Mucosa of stomach (tissue), 1 donor: ENCODE results near the gene RGS9.

Experiments used
- H3K27me3 ChIP-seq: one replicate; pipeline ENCODE4 v1.7.0; 2013; ENCODE audit warnings: mild to moderate bottlenecking, low read length; ENCODE audit not compliant: control insufficient read depth, insufficient read depth
- H3K36me3 ChIP-seq: one replicate; pipeline ENCODE4 v1.7.0; 2013; ENCODE audit warnings: low read length; ENCODE audit not compliant: control insufficient read depth, insufficient read depth
- H3K4me1 ChIP-seq: one replicate; pipeline ENCODE4 v1.7.0; 2013; ENCODE audit warnings: mild to moderate bottlenecking, low read length; ENCODE audit not compliant: control insufficient read depth, insufficient read depth
- H3K4me3 ChIP-seq: one replicate; pipeline ENCODE4 v1.7.0; 2013; ENCODE audit warnings: low read length
- H3K9ac ChIP-seq: one replicate; pipeline ENCODE4 v1.7.0; 2013; ENCODE audit warnings: mild to moderate bottlenecking, low read length, moderate library complexity
- H3K9me3 ChIP-seq: one replicate; pipeline ENCODE4 v1.7.0; 2013; ENCODE audit warnings: mild to moderate bottlenecking, low read length, moderate library complexity; ENCODE audit not compliant: control insufficient read depth
- donor health status: Pancreatic carcinoma.

RGS9 gene

DNA sequence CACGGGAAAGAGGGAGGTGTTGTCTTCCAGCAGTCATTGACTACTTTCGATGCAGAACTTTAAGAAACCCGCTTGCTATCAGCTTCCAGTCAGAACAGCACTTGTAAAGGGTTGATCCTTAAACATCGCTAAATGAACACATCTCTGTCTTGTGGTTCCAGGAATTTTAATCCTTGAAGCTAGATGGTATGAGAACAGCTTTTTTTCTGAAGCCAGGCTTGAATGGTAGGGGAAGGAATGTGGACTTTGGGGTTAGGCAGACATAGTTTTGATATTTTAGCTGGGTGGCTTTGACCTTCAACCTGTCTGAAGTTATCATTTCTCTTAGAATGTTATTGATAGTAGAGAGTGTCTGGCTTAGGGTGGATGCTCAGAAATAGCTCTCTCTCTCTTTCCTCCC is 81.1 kb downstream of the RGS9 start:
- Histone ChIP-seq H3K4me3 (no peak overlapping the region), H3K4me1 (no peaks in the 10 kb centered on the region), H3K9me3 (no peaks in the 10 kb centered on the region), H3K36me3 (no peaks in the 10 kb centered on the region), H3K9ac (no peak overlapping the region), H3K27me3 (no peaks in the 10 kb centered on the region)

- no peaks in the 10 kb centered on the region for H3K4me1 ChIP-seq
- H3K9ac ChIP-seq = no peak overlapping the region
- no peak overlapping the region for H3K4me3 ChIP-seq
- no peaks in the 10 kb centered on the region for H3K9me3 ChIP-seq
- H3K27me3 ChIP-seq = peaks cover 2% of the 10 kb centered on the region
- H3K36me3 ChIP-seq = no peaks in the 10 kb centered on the region
Observed at GRCh38 chr17:65219124-65219523, 82.0 kb downstream of the RGS9 start.

DNA sequence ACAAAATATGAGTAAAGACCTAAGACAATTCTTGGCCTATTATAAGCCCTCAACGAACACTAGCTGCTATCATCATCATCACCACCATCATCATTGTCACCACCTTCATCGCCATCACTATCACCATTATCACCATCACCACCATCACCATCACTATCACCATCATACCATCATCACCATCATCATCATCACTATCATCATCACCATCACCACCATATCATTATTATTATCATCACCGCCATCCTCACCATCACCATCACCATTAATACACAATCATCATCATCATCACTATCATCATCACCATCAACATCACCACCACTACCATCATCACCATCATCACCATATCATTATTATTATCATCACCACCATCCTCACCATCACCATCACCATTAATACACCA is 82.5 kb downstream of the RGS9 start:
- peaks cover 3% of the 10 kb centered on the region for H3K27me3 ChIP-seq
- H3K9me3 ChIP-seq = no peaks in the 10 kb centered on the region
- H3K36me3 ChIP-seq = no peaks in the 10 kb centered on the region
- H3K4me1 ChIP-seq = no peaks in the 10 kb centered on the region
- H3K9ac ChIP-seq = no peak overlapping the region
- H3K4me3 ChIP-seq = no peak overlapping the region

DNA sequence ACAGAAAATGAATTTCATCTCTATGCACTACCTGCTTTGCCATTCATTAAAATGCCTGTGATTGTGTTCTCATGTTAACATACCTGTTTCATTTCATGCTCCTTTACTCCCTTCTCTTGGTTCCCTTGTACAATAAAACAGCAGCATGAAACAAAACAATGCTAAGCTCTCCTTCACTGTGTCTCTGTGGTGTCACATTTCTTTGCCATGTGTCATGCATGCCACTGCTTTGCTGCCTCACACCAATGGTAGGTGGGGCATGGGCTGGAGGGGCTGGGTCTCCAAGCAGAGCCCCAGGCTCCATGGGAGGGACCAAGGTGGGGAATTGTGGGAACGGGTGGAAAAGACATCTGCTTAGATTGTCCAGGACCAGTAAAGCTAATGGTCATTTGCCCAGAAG is 83.6 kb downstream of the RGS9 start:
- no peaks in the 10 kb centered on the region for H3K4me1 ChIP-seq
- H3K36me3 ChIP-seq = no peaks in the 10 kb centered on the region
- H3K9me3 ChIP-seq = no peaks in the 10 kb centered on the region
- H3K4me3 ChIP-seq = no peak overlapping the region
- H3K27me3 ChIP-seq = peaks cover 3% of the 10 kb centered on the region
- H3K9ac ChIP-seq = no peak overlapping the region

- H3K9ac ChIP-seq = no peak overlapping the region
- no peaks in the 10 kb centered on the region for H3K36me3 ChIP-seq
- H3K4me1 ChIP-seq = no peaks in the 10 kb centered on the region
- no peak overlapping the region for H3K4me3 ChIP-seq
- peaks cover 3% of the 10 kb centered on the region for H3K27me3 ChIP-seq
- no peaks in the 10 kb centered on the region for H3K9me3 ChIP-seq
Observed at GRCh38 chr17:65222214-65222738, 85.1 kb downstream of the RGS9 start.

DNA sequence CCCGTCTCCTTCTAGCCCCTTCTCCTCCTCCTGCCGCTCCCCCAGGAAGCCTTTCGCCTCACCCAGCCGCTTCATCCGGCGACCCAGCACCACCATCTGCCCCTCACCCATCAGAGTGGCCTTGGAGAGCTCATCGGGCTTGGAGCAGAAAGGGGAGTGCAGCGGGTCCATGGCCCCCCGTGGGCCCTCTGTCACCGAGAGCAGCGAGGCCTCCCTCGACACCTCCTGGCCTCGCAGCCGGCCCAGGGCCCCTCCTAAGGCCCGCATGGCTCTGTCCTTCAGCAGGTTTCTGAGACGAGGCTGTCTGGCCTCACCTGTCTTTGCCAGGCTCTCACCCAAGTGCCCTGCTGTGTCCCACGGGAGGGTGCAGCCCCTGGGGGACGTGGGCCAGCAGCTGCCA is 87.9 kb downstream of the RGS9 start:
- Histone ChIP-seq H3K4me1 (peaks cover 9% of the 10 kb centered on the region), H3K9ac (no peak overlapping the region), H3K27me3 (peaks cover 3% of the 10 kb centered on the region), H3K9me3 (no peaks in the 10 kb centered on the region), H3K4me3 (no peak overlapping the region), H3K36me3 (no peaks in the 10 kb centered on the region)

- H3K4me1 ChIP-seq = peaks cover 9% of the 10 kb centered on the region
- no peak overlapping the region for H3K4me3 ChIP-seq
- no peaks in the 10 kb centered on the region for H3K36me3 ChIP-seq
- no peak overlapping the region for H3K9ac ChIP-seq
- H3K9me3 ChIP-seq = no peaks in the 10 kb centered on the region
- H3K27me3 ChIP-seq = peaks cover 3% of the 10 kb centered on the region
Observed at GRCh38 chr17:65226227-65226626, 89.1 kb downstream of the RGS9 start.

DNA sequence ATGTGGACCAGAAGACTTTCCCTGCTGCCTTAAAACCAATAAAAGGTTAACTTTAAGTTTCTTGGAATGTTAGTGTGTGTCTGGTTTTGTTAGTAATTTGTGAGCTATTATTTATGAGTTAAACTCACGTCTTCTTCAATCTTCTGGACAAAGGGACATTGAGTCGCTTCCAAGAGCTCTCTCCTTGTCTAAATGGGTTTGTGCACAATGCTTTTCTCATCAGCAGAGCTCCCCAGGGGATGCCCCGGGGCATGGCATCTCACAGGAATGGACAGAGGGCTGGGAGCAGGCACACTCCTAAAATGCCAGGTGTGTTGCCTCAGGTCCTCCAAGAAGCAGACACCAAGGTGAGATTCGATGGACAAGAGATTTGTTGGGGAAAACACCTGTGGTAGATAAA is 90.5 kb downstream of the RGS9 start:
- Histone ChIP-seq H3K4me1 (peaks cover 9% of the 10 kb centered on the region), H3K9ac (no peak overlapping the region), H3K9me3 (no peaks in the 10 kb centered on the region), H3K36me3 (no peaks in the 10 kb centered on the region), H3K27me3 (peaks cover 3% of the 10 kb centered on the region), H3K4me3 (no peak overlapping the region)

DNA sequence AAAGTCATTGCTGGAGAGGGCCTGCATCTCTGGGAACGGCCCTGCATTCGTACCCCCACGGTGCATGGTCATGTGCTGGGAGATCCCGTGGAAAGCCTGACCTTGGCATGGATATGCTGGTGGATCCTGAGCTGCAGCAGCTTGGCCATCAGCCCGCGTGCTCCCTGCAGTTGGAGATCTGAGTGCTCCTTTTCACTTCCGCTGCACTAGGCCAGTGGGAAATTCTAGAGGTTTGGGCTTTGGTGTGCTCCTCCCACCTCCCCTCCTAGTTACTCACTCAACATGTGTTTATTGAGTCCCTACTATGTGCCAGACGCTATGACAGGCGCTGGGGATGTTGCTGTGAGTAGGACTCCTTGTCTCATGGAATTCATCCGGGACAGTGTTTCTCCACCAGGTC is 91.1 kb downstream of the RGS9 start:
- Histone ChIP-seq H3K4me1 (peaks cover 9% of the 10 kb centered on the region), H3K36me3 (no peaks in the 10 kb centered on the region), H3K27me3 (peaks cover 3% of the 10 kb centered on the region), H3K4me3 (no peak overlapping the region), H3K9ac (no peak overlapping the region), H3K9me3 (no peaks in the 10 kb centered on the region)

DNA sequence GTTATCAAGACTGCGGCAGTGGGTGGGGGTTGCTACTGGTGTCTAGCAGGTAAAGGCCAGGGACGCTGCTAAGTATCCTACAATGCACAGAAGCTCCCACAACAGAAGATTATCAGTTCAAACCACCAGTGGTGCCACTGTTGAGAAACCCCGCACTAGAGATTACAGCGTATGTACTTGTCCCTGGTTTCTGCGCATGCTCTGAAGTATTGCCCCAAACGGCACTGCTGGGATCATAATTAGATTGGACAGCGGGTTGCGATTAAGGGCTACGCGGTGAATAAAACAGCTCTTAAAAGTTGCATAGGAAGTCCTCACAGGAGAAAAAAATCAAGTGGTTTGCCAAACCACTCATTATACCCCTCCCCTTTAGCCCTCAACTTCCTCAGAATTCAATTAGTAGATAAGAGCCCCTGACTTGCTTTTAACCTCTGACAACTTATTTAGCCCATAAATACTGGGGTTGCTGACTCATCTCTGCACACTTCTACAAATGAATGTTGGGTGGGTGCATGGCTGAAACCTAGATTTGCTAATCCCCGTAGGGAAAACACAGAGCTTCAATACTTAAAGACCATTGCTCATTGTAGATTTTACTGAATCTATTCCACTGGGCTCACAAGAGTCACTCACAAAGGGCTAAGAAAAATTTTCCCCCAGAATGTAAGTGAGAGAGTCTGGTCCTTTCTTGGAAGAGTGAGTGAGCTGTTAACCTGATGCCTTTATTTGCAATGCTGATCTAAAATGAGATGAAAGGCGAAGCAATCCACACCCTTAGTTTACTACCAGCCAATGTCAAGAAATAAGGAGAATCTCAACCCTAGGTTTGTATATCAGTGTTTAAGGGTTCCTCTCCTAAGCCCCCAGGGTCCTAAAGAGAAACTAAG is 91.8 kb downstream of the RGS9 start:
- Histone ChIP-seq H3K9me3 (no peaks in the 10 kb centered on the region), H3K27me3 (peaks cover 3% of the 10 kb centered on the region), H3K4me1 (peaks cover 9% of the 10 kb centered on the region), H3K36me3 (no peaks in the 10 kb centered on the region), H3K4me3 (no peak overlapping the region), H3K9ac (no peak overlapping the region)

- no peak overlapping the region for H3K4me3 ChIP-seq
- no peaks in the 10 kb centered on the region for H3K27me3 ChIP-seq
- no peak overlapping the region for H3K9ac ChIP-seq
- H3K4me1 ChIP-seq = peaks cover 9% of the 10 kb centered on the region
- no peaks in the 10 kb centered on the region for H3K36me3 ChIP-seq
- H3K9me3 ChIP-seq = no peaks in the 10 kb centered on the region
Observed at GRCh38 chr17:65229621-65229995, 92.4 kb downstream of the RGS9 start.

DNA sequence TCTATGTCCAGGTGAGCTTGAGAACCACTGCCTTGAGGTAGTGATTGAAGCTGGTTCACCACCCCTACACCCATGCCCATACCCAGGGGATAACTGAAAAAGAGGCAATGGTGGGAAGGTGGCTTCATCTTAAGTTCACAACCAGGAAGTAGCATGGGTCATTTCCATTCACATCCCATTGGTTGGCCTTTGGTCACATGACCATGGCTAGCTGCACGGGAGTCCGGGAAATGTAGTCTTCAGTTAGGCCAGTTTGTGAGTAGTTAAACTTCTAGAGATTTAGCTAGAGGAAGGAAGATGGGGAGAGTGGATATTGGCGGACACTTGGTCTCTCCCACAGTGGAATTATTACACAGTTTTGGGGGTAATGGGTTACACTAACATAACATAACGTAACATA is 92.9 kb downstream of the RGS9 start:
- no peaks in the 10 kb centered on the region for H3K36me3 ChIP-seq
- H3K27me3 ChIP-seq = no peaks in the 10 kb centered on the region
- peaks cover 9% of the 10 kb centered on the region for H3K4me1 ChIP-seq
- no peak overlapping the region for H3K4me3 ChIP-seq
- H3K9me3 ChIP-seq = no peaks in the 10 kb centered on the region
- no peak overlapping the region for H3K9ac ChIP-seq
